H9 (cell line): Measurements from ENCODE around the gene MZF1. TPM values are rescaled to one million over a fixed set of nuclear protein-coding genes. Genes with fewer than 3 reads are reported as not detected.

ENCODE experiments used
- DNase-seq: peaks from one replicate; pipeline ENCODE4 v3.0.0-alpha.2; 2017
- H2AFZ ChIP-seq: one replicate; pipeline ENCODE4 v1.6.1; 2013; ENCODE audit warnings: mild to moderate bottlenecking, low read length, control low read depth, moderate library complexity
- H2AK5ac ChIP-seq: 2 replicates; pipeline ENCODE4 v1.6.1; 2013; ENCODE audit warnings: low read length, control low read depth, mixed read lengths; ENCODE audit not compliant: insufficient read length
- H2BK120ac ChIP-seq: one replicate; pipeline ENCODE4 v1.6.1; 2013; ENCODE audit warnings: low read depth, mild to moderate bottlenecking, low read length, control low read depth, inconsistent platforms; ENCODE audit not compliant: poor library complexity, severe bottlenecking
- H2BK12ac ChIP-seq: 2 replicates; pipeline ENCODE4 v1.6.1; 2013; ENCODE audit warnings: low read length, control low read depth, mixed read lengths, low read depth; ENCODE audit not compliant: insufficient read length
- H2BK15ac ChIP-seq: 2 replicates; pipeline ENCODE4 v1.6.1; 2013; ENCODE audit warnings: low read depth, low read length, control low read depth
- H2BK20ac ChIP-seq: one replicate; pipeline ENCODE4 v1.6.1; 2013; ENCODE audit warnings: low read depth, mild to moderate bottlenecking, low read length, control low read depth, inconsistent platforms; ENCODE audit not compliant: poor library complexity, severe bottlenecking
- H2BK5ac ChIP-seq: 2 replicates; pipeline ENCODE4 v1.6.1; 2013; ENCODE audit warnings: low read length, control low read depth, mixed read lengths; ENCODE audit not compliant: insufficient read length
- H3K14ac ChIP-seq: 2 replicates; pipeline ENCODE4 v1.6.1; 2013; ENCODE audit warnings: low read length, control low read depth; ENCODE audit not compliant: insufficient read depth
- H3K18ac ChIP-seq: 2 replicates; pipeline ENCODE4 v1.6.1; 2013; ENCODE audit warnings: low read depth, mild to moderate bottlenecking, mixed read lengths, low read length, control low read depth; ENCODE audit not compliant: insufficient read length
- H3K23ac ChIP-seq: 2 replicates; pipeline ENCODE4 v1.6.1; 2013; ENCODE audit warnings: low read length, control low read depth, mixed read lengths, low read depth; ENCODE audit not compliant: insufficient read length
- H3K23me2 ChIP-seq: 2 replicates; pipeline ENCODE4 v1.6.1; 2013; ENCODE audit warnings: low read depth, mild to moderate bottlenecking, mixed read lengths, low read length, control low read depth; ENCODE audit not compliant: insufficient read length, poor library complexity, severe bottlenecking
- H3K27ac ChIP-seq: 2 replicates; pipeline ENCODE4 v1.5.1; 2013; ENCODE audit warnings: low read length, control low read depth, mixed read lengths, low read depth; ENCODE audit not compliant: insufficient read length
- H3K27me3 ChIP-seq: 2 replicates; pipeline ENCODE4 v1.6.1; 2013; ENCODE audit warnings: low read length, control low read depth, inconsistent platforms; ENCODE audit not compliant: insufficient read depth
- H3K4ac ChIP-seq: 2 replicates; pipeline ENCODE4 v1.6.1; 2013; ENCODE audit warnings: low read depth, mild to moderate bottlenecking, control low read depth, inconsistent platforms, low read length, moderate library complexity
- H3K4me1 ChIP-seq: 2 replicates; pipeline ENCODE4 v1.6.1; 2013; ENCODE audit warnings: low read length, control low read depth, inconsistent platforms; ENCODE audit not compliant: insufficient read depth
- H3K4me2 ChIP-seq: 2 replicates; pipeline ENCODE4 v1.6.1; 2013; ENCODE audit warnings: low read length, control low read depth, mixed read lengths; ENCODE audit not compliant: insufficient read length, insufficient read depth
- H3K56ac ChIP-seq: 2 replicates; pipeline ENCODE4 v1.6.1; 2013; ENCODE audit warnings: low read depth, mild to moderate bottlenecking, mixed read lengths, low read length, control low read depth; ENCODE audit not compliant: insufficient read length
- H3K79me1 ChIP-seq: 2 replicates; pipeline ENCODE4 v1.6.1; 2013; ENCODE audit warnings: low read depth, mild to moderate bottlenecking, moderate library complexity, low read length, control low read depth, inconsistent platforms; ENCODE audit not compliant: insufficient read depth, poor library complexity, severe bottlenecking
- H3K79me2 ChIP-seq: 2 replicates; pipeline ENCODE4 v1.6.1; 2013; ENCODE audit warnings: low read length, control low read depth, inconsistent platforms; ENCODE audit not compliant: insufficient read depth
- H3K9ac ChIP-seq: 2 replicates; pipeline ENCODE4 v1.6.1; 2013; ENCODE audit warnings: low read length, control low read depth, mixed read lengths; ENCODE audit not compliant: insufficient read length; ENCODE audit errors: extremely low read depth
- H3K9me3 ChIP-seq: one replicate; pipeline ENCODE4 v1.6.1; 2013; ENCODE audit warnings: low read depth, low read length, inconsistent platforms; ENCODE audit not compliant: control insufficient read depth
- H3T11ph ChIP-seq: one replicate; pipeline ENCODE4 v1.6.1; 2013; ENCODE audit warnings: mild to moderate bottlenecking, low read length, control low read depth, inconsistent platforms
- H4K20me1 ChIP-seq: one replicate; pipeline ENCODE4 v1.6.1; 2013; ENCODE audit not compliant: control insufficient read depth, insufficient read length, insufficient read depth
- H4K5ac ChIP-seq: 2 replicates; pipeline ENCODE4 v1.6.1; 2013; ENCODE audit warnings: low read depth, mild to moderate bottlenecking, mixed read lengths, low read length, control low read depth; ENCODE audit not compliant: insufficient read length
- H4K8ac ChIP-seq: replicated peaks from 2 replicates; pipeline ENCODE4 v1.6.1; 2013; ENCODE audit warnings: low read length, control low read depth, mixed read lengths, low read depth; ENCODE audit not compliant: insufficient read length
- H4K91ac ChIP-seq: 2 replicates; pipeline ENCODE4 v1.6.1; 2013; ENCODE audit warnings: low read depth, mild to moderate bottlenecking, moderate library complexity, mixed read lengths, low read length, control low read depth; ENCODE audit not compliant: insufficient read length
- H3K27ac Mint-ChIP-seq, 3 experiments: 2 replicates in 2 of 3; 3 replicates in 1 of 3; pipeline ENCODE4 v1.8.0; 2020 to 2021; ENCODE audit warnings: mixed read lengths in 3 of 3, mild to moderate bottlenecking in 1 of 3, moderate library complexity in 1 of 3
- H3K27me3 Mint-ChIP-seq: 2 replicates; pipeline ENCODE4 v1.8.0; 2021; ENCODE audit warnings: low read depth, mild to moderate bottlenecking, moderate library complexity, mixed read lengths
- H3K36me3 Mint-ChIP-seq, 3 experiments: 2 replicates in 2 of 3; 3 replicates in 1 of 3; pipeline ENCODE4 v1.8.0; 2020 to 2021; ENCODE audit warnings: low read depth in 3 of 3, mixed read lengths in 3 of 3; ENCODE audit not compliant: insufficient read depth in 1 of 3
- H3K4me1 Mint-ChIP-seq, 2 experiments: 2 replicates each; pipeline ENCODE4 v1.8.0; 2020; ENCODE audit warnings: mixed read lengths in 2 of 2
- H3K4me3 Mint-ChIP-seq, 2 experiments: 2 replicates in 1 of 2; 3 replicates in 1 of 2; pipeline ENCODE4 v1.8.0; 2020 to 2021; ENCODE audit warnings: mild to moderate bottlenecking in 2 of 2, mixed read lengths in 2 of 2, moderate library complexity in 1 of 2
- H3K9me3 Mint-ChIP-seq, 2 experiments: 2 replicates in 1 of 2; 3 replicates in 1 of 2; pipeline ENCODE4 v1.8.0; 2020; ENCODE audit warnings: mild to moderate bottlenecking in 2 of 2, mixed read lengths in 2 of 2, moderate library complexity in 1 of 2
- CTCF ChIP-seq: fragments of 200-600 bp; sonication (generic); conservative IDR thresholded peaks from 3 replicates; pipeline ENCODE4 v1.8.0; 2021; ENCODE audit warnings: antibody characterized with exemption, mild to moderate bottlenecking
- WGBS: extraction: QIAGEN DNeasy Blood & Tissue Kit; methylation state at CpG from one replicate; pipeline ENCODE4 v1.1.7; 2013; ENCODE audit warnings: missing lambda C conversion rate, low lambda C conversion rate, mixed read lengths; ENCODE audit not compliant: insufficient read length; ENCODE audit errors: extremely low coverage; 5-methylcytosine and 5-hydroxymethylcytosine counted together
- total RNA-seq: library from RNA; stranded (reverse); gene quantifications from 2 replicates; pipeline ENCODE4 v1.2.1, GENCODE V29; 2021

The MZF1 gene
- total RNA-seq, 1 experiment from 2014 or later = 23.6 TPM

DNA sequence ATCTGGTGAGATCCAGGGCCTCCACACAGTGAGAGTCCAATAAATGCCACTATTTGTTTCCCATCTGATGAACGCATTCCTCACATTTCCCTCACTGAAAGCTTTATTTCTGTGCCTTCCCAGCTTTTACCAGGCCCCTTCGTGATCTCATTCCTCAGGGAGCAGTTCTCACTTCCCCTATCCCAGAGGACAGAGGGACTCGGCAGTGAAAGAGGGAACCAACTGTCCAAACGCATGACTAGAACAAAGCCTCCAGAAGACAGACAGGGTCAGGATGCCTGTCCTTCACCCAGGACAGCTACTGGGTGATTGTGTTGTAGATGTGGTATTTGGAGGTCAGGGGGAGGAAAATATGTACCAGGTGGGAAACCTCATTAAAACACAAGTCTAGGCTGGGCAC lies 51.5 kb downstream of the MZF1 start:
- Mint-ChIP-seq H3K27me3 (no peaks in the 10 kb centered on the region), H3K9me3 (peaks cover 0 to 3% of the 10 kb centered on the region in 2 experiments; a peak in 1 of 5 replicates), H3K27ac (peak overlapping the region in 2 of 3 experiments; percentile 46 to 64; a peak in 3 of 7 replicates), H3K4me3 (peak overlapping the region in 1 of 2 experiments; percentile 63; a peak in 1 of 5 replicates), H3K4me1 (peaks cover 42% of the 10 kb centered on the region in 2 experiments), H3K36me3 (peaks cover 2 to 7% (median 4%) of the 10 kb centered on the region in 3 experiments; a peak in 6 of 7 replicates)
- Histone ChIP-seq H3T11ph (no peak overlapping the region), H2BK15ac (no peak overlapping the region), H2BK120ac (no peak overlapping the region), H3K23me2 (peaks cover 19% of the 10 kb centered on the region), H3K9ac (no peak overlapping the region), H2AFZ (no peak overlapping the region), H3K56ac (no peak overlapping the region), H3K79me1 (no peaks in the 10 kb centered on the region), H2BK5ac (no peak overlapping the region), H3K14ac (no peak overlapping the region), H3K27me3 (no peaks in the 10 kb centered on the region), H3K18ac (no peak overlapping the region), H4K5ac (no peak overlapping the region), H3K23ac (no peak overlapping the region), H2BK20ac (no peak overlapping the region), H3K9me3 (no peaks in the 10 kb centered on the region), H3K4me2 (no peak overlapping the region), H2AK5ac (no peak overlapping the region), H3K4me1 (peaks cover 6% of the 10 kb centered on the region; the same call in 1 of the 2 replicates), H4K8ac (no peak overlapping the region), H4K91ac (no peak overlapping the region), H3K79me2 (peaks cover 2% of the 10 kb centered on the region; the same call in 1 of the 2 replicates), H3K4ac (no peak overlapping the region), H2BK12ac (no peak overlapping the region), H3K27ac (no peak overlapping the region), H4K20me1 (no peaks in the 10 kb centered on the region)
- DNase-seq = peak; percentile 30
- WGBS = no CpG with 5 or more reads among the region's 4 CpGs
- no peak for TF ChIP-seq CTCF
